Ovary (tissue), 9 donors: ENCODE results near the gene BBX. TPM values are rescaled to one million over a fixed set of nuclear protein-coding genes. Genes with fewer than 3 reads are reported as not detected.

ENCODE experiments used
- DNase-seq, 5 donors: peaks; one replicate each; pipeline ENCODE4 v3.0.0-alpha.2; 2019 to 2020
- H3K27ac ChIP-seq, 2 donors: fragments of 200-600 bp; one replicate each; pipeline versions ENCODE4 v1.5.1 to v1.8.0; 2019 to 2022
- H3K27me3 ChIP-seq: fragments of 200-600 bp; one replicate; pipeline ENCODE4 v1.8.0; 2022
- H3K36me3 ChIP-seq: fragments of 200-600 bp; sonication (generic); one replicate; pipeline ENCODE4 v1.5.1; 2019
- H3K4me1 ChIP-seq: one replicate; pipeline ENCODE4 v1.8.1; 2013; ENCODE audit warnings: mild to moderate bottlenecking, moderate library complexity; ENCODE audit not compliant: insufficient read depth
- H3K4me3 ChIP-seq: fragments of 200-600 bp; sonication (generic); one replicate; pipeline ENCODE4 v1.5.1; 2017
- H3K9me3 ChIP-seq, 2 donors: fragments of 200-600 bp in 1 of 2; sonication (generic) in 1 of 2; one replicate each; pipeline versions ENCODE4 v1.5.1 to v1.8.1; 2013 to 2019; ENCODE audit warnings: mild to moderate bottlenecking in 1 of 2, moderate library complexity in 1 of 2
- CTCF ChIP-seq, 3 donors: fragments of 450-650 bp in 2 of 3; fragments of 200-600 bp in 1 of 3; IDR thresholded peaks; one replicate each; pipeline versions ENCODE4 v1.5.1 to v1.8.0; 2016 to 2022; ENCODE audit warnings: antibody characterized with exemption in 3 of 3, mild to moderate bottlenecking in 1 of 3
- EP300 ChIP-seq: sonication (generic); formaldehyde crosslinking; IDR thresholded peaks from one replicate; pipeline ENCODE4 v1.6.1; 2017; ENCODE audit warnings: antibody characterized with exemption
- POLR2A ChIP-seq: fragments of 450-650 bp; IDR thresholded peaks from one replicate; pipeline ENCODE4 v1.6.1; 2017; ENCODE audit warnings: antibody characterized with exemption, mild to moderate bottlenecking, moderate library complexity
- WGBS, 3 donors: extraction: QIAGEN DNeasy Blood & Tissue Kit in 1 of 3; methylation state at CpG; one replicate each; pipeline versions ENCODE4 v1.1.5 to v1.1.7; 2013 to 2017; 5-methylcytosine and 5-hydroxymethylcytosine counted together
- intact Hi-C, 4 donors: fragments of 100-400 bp; cut with DNase I; formaldehyde crosslinking; loops; one replicate each; pipeline versions ENCODE4 v1.11.0 to v1.15.1; 2022 to 2023
- polyA plus RNA-seq, 2 donors: library from polyadenylated mRNA; stranded (reverse); fragments of 200-250 nt in 1 of 2; fragments of 350-450 nt in 1 of 2; fragmentation: Illumina TruSeq in 1 of 2; extraction: RNeasy Lipid Tissue Mini Kit (QIAGEN cat#74804) in 1 of 2; gene quantifications; one replicate each; pipeline ENCODE4 v1.2.3, GENCODE V29; 2013 to 2014
- total RNA-seq, 7 donors: library from RNA; depleted of rRNA in 2 of 7; stranded (reverse); fragments of >200 nt in 2 of 7; fragmentation: NEBNext Ultra II Directional in 3 of 7; extraction: Animal tissue kit (Norgen Biotek cat#: 25700) in 3 of 7; gene quantifications; one replicate each; pipeline versions ENCODE4 v1.1.0 to v1.2.4, GENCODE V29; 2016 to 2023
- donor health status: DM: no; HTN: no; CAD: no; lungs with moderate emphysema.
- donor health status: DM: no; HTN: no; CAD: no.
- donor health status: Bipolar disorder and iron deficiency.
- donor health status: DM: yes; HTN: yes; CAD: no.
- donor health status: DM: no; HTN: no; CAD: no.
- donor health status: DM: yes; HTN: yes; CAD: no.

The BBX gene
- total and polyA plus RNA-seq, 9 donors: 15.8 to 114 (median 86.3) TPM

- Histone ChIP-seq H3K4me3 (no peak overlapping the region), H3K27me3 (no peaks in the 10 kb centered on the region), H3K27ac (no peak overlapping the region), H3K36me3 (no peaks in the 10 kb centered on the region), H3K4me1 (no peaks in the 10 kb centered on the region), H3K9me3 (no peaks in the 10 kb centered on the region)
- intact Hi-C loops: no loop called here
- no peak for TF ChIP-seq EP300
- TF ChIP-seq POLR2A: no peak
- no peak for TF ChIP-seq CTCF (IDR thresholded peaks at IDR 0.05)
- WGBS, 3 donors: 80 to 89% (median 84%) methylated on average over 6 of the region's 6 CpGs
- no peak for DNase-seq
These were observed 332.0 kb downstream of the BBX start for GRCh38 chr3:107854733-107855132.

GRCh38 chr3:107855710-107856109, 332.9 kb downstream of the BBX start:
- intact Hi-C loops: no loop called here
- no peak for DNase-seq

GRCh38 chr3:107857854-107858253, 335.1 kb downstream of the BBX start:
- Histone ChIP-seq H3K27me3 (no peaks in the 10 kb centered on the region), H3K36me3 (no peaks in the 10 kb centered on the region), H3K27ac (no peak overlapping the region), H3K4me3 (no peak overlapping the region), H3K9me3 (no peaks in the 10 kb centered on the region), H3K4me1 (no peaks in the 10 kb centered on the region)
- intact Hi-C loops: no loop called here
- DNase-seq: no peak
- TF ChIP-seq CTCF (IDR thresholded peaks at IDR 0.05): no peak
- TF ChIP-seq EP300: no peak
- no peak for TF ChIP-seq POLR2A
- 77 to 94% (median 87%) methylated on average over 5 of the region's 5 CpGs for WGBS, 3 donors

More at GRCh38 chr3:107855710-107856109, 332.9 kb downstream of the BBX start:
- 85 to 92% (median 92%) methylated on average over 5 of the region's 5 CpGs for WGBS, 3 donors
- no peaks in the 10 kb centered on the region for H3K4me1 ChIP-seq
- no peak overlapping the region for H3K4me3 ChIP-seq
- no peaks in the 10 kb centered on the region for H3K27me3 ChIP-seq
- no peak overlapping the region for H3K27ac ChIP-seq
- H3K36me3 ChIP-seq: no peaks in the 10 kb centered on the region
- TF ChIP-seq CTCF (IDR thresholded peaks at IDR 0.05) (no peak), POLR2A (no peak), EP300 (no peak)
- H3K9me3 ChIP-seq: no peaks in the 10 kb centered on the region

- Histone ChIP-seq H3K27me3 (no peaks in the 10 kb centered on the region), H3K4me3 (no peak overlapping the region), H3K9me3 (no peaks in the 10 kb centered on the region), H3K27ac (no peak overlapping the region), H3K36me3 (no peaks in the 10 kb centered on the region), H3K4me1 (no peaks in the 10 kb centered on the region)
- no peak for TF ChIP-seq CTCF (IDR thresholded peaks at IDR 0.05)
- TF ChIP-seq EP300: no peak
- TF ChIP-seq POLR2A: no peak
- 93 to 97% (median 95%) methylated on average over 2 of the region's 2 CpGs for WGBS, 3 donors
- intact Hi-C loops: no loop called here
- DNase-seq: no peak
These were observed 336.1 kb downstream of the BBX start for GRCh38 chr3:107858876-107859275.

Other genes with a start within 250 kb of the BBX start
- gene CCDC54, start 145.5 kb upstream of the BBX start, total RNA-seq: under 1 TPM in 2 of 7 donors, not detected in 5; 0.23 to 0.24 TPM
- gene CCDC54, start 145.5 kb upstream of the BBX start, polyA plus RNA-seq: not detected